Tongue (tissue), 2 donors: Measurements from ENCODE around the gene RCCD1. TPM values are rescaled to one million over a fixed set of nuclear protein-coding genes. Genes with fewer than 3 reads are reported as not detected.

Experiments
- small RNA-seq: library from RNA; depleted of rRNA; stranded (forward); fragments of <200 nt; gene quantifications from one replicate; pipeline ENCODE3, GENCODE V24; 2014; ENCODE audit warnings: low replicate concordance
- total RNA-seq: library from RNA; depleted of rRNA; stranded (reverse); fragments of >200 nt; gene quantifications from one replicate; pipeline ENCODE4 v1.2.3, GENCODE V29; 2014

RCCD1 gene
- total RNA-seq, 1 donor from 2014 or later, result 21.3 TPM

Small RNA genes lying within 50 kb of the gene (small RNA-seq; reads per million reads assigned to genes)
- gene RF00019, result not detected

Other genes with a start within 250 kb of the RCCD1 start
- 7.3 TPM for gene BLM, start 237.5 kb upstream of the RCCD1 start, total RNA-seq
- gene FURIN, start 86.3 kb upstream of the RCCD1 start, total RNA-seq, result 27.8 TPM
- gene FES, start 70.4 kb upstream of the RCCD1 start, total RNA-seq, result 40.1 TPM
- gene MAN2A2, start 51.6 kb upstream of the RCCD1 start, total RNA-seq, result 17.0 TPM
- gene HDDC3, start 22.3 kb upstream of the RCCD1 start, total RNA-seq, result 9.4 TPM
- gene UNC45A, start 19.6 kb upstream of the RCCD1 start, total RNA-seq, result 51.6 TPM
- gene PRC1, start 39.7 kb downstream of the RCCD1 start, total RNA-seq, result 62.7 TPM
- gene VPS33B, start 67.7 kb downstream of the RCCD1 start, total RNA-seq, result 11.0 TPM
- 4.5 TPM for gene SV2B, start 145.4 kb downstream of the RCCD1 start, total RNA-seq